ENCODE data around the gene CCR7.

Gene CCR7

GRCh38 chr17:40564883-40565768, at the start of gene CCR7:
CCR7 (minus strand) TSS chr17:40565472; CDS start chr17:40565409, 63 bp downstream.
- DNase-seq, result peak; percentile 92

GRCh38 chr17:40614431-40615067, 49.3 kb upstream of the CCR7 start:
- no peak for DNase-seq

- DNase-seq, result peak; percentile 18
Observed at GRCh38 chr17:40613467-40614154, 48.3 kb upstream of the CCR7 start.

GRCh38 chr17:40612599-40613244, 47.5 kb upstream of the CCR7 start:
- DNase-seq, result peak; percentile 85

- DNase-seq, result peak; percentile 20
Observed at GRCh38 chr17:40611840-40612474, 46.7 kb upstream of the CCR7 start.

GRCh38 chr17:40610359-40610758, 45.1 kb upstream of the CCR7 start:
- DNase-seq, result peak; percentile 23

- peak; percentile 91 for DNase-seq
Observed at GRCh38 chr17:40608061-40608581, 42.8 kb upstream of the CCR7 start.

- peak; percentile 75 for DNase-seq
Observed at GRCh38 chr17:40607641-40608040, 42.4 kb upstream of the CCR7 start.

GRCh38 chr17:40606548-40607353, 41.5 kb upstream of the CCR7 start:
- DNase-seq, result no peak

- peak; percentile 82 for DNase-seq
Observed at GRCh38 chr17:40605306-40605705, 40.0 kb upstream of the CCR7 start.

GRCh38 chr17:40604327-40605080, 39.2 kb upstream of the CCR7 start:
- DNase-seq, result peak; percentile 17

- DNase-seq, result peak; percentile 83
Observed at GRCh38 chr17:40602445-40603443, 37.5 kb upstream of the CCR7 start.

- no peak for DNase-seq
Observed at GRCh38 chr17:40600486-40601046, 35.3 kb upstream of the CCR7 start.

- DNase-seq, result no peak
Observed at GRCh38 chr17:40599468-40599763, 34.1 kb upstream of the CCR7 start.

- DNase-seq, result peak; percentile 90
Observed at GRCh38 chr17:40598619-40599467, 33.6 kb upstream of the CCR7 start.

GRCh38 chr17:40598301-40598618, 33.0 kb upstream of the CCR7 start:
- DNase-seq, result no peak

- peak; percentile 21 for DNase-seq
Observed at GRCh38 chr17:40597556-40598300, 32.5 kb upstream of the CCR7 start.

GRCh38 chr17:40597156-40597555, 31.9 kb upstream of the CCR7 start:
- peak; percentile 44 for DNase-seq
